HCT116 (cell line): ENCODE data around the gene ABCG8. TPM values are rescaled to one million over a fixed set of nuclear protein-coding genes. Genes with fewer than 3 reads are reported as not detected.

Source experiments
- ATAC-seq: fragments of 200-7000 bp; cut with Tn5 transposase; 2 replicates; pipeline ENCODE4 v1.9.1; 2020; ENCODE audit warnings: mild to moderate bottlenecking, moderate library complexity
- BruUV-seq: library from RNA; stranded (reverse); fragments of 400-500 nt; replicated peaks from 2 replicates; lab custom pipeline; 2021; lab: Mats Ljungman, UMichigan
- CTCF ChIA-PET: fragments of 300-600 bp; sonication (Branson Sonifier 250); formaldehyde crosslinking; loops from one replicate; lab custom pipeline; 2021; ENCODE audit warnings: antibody characterized with exemption; lab: Charles Lee
- POLR2A ChIA-PET: fragments of 300-600, 350-600 bp; sonication (Branson Sonifier 250); formaldehyde crosslinking; loops from one replicate; lab custom pipeline; 2021; ENCODE audit warnings: antibody characterized with exemption; lab: Charles Lee
- RAD21 ChIA-PET, 2 experiments: fragments of 300-600 bp; sonication (Branson Sonifier 250); formaldehyde crosslinking; loops; one replicate each; lab custom pipeline; 2023; ENCODE audit warnings: low total read pairs in 2 of 2; ENCODE audit not compliant: uncharacterized antibody in 2 of 2, unreplicated experiment in 2 of 2, low non-redundant PET in 1 of 2; lab: Charles Lee
- DNase-seq: peaks from one replicate; pipeline ENCODE4 v3.0.0-alpha.2; 2010; ENCODE audit warnings: low read depth, low spot score
- H2AFZ ChIP-seq: fragments of 200-600 bp; shearing (Covaris generic), sonication (generic); 2 replicates; pipeline ENCODE4 v1.6.1; 2017; ENCODE audit warnings: low read depth, mixed run types, mixed read lengths, antibody characterized with exemption, low read length; ENCODE audit not compliant: poor library complexity, severe bottlenecking
- H3K27ac ChIP-seq: 2 replicates; pipeline ENCODE4 v1.5.1; 2012; ENCODE audit warnings: low read depth, low read length
- H3K27me3 ChIP-seq: fragments of 200-600 bp; sonication (generic); 2 replicates; pipeline ENCODE4 v1.6.1; 2016; ENCODE audit warnings: mixed run types, low read length, mixed read lengths; ENCODE audit not compliant: insufficient read depth
- H3K36me3 ChIP-seq, 2 experiments: fragments of 200-500 bp in 1 of 2; fragments of 200-600 bp in 1 of 2; sonication (Bioruptor generic) in 1 of 2; sonication (generic) in 1 of 2; 2 replicates each; pipeline versions ENCODE4 v1.5.1 to v1.6.1; 2014 to 2016; ENCODE audit warnings: low read length in 2 of 2, inconsistent platforms in 1 of 2, mixed read lengths in 1 of 2, mixed run types in 1 of 2; ENCODE audit not compliant: insufficient read depth in 2 of 2, control insufficient read depth in 1 of 2
- H3K4me1 ChIP-seq, 2 experiments: fragments of 200-600 bp in 1 of 2; sonication (generic) in 1 of 2; 2 replicates each; pipeline versions ENCODE4 v1.5.1 to v1.6.1; 2012 to 2017; ENCODE audit warnings: low read length in 2 of 2, inconsistent platforms in 1 of 2, mild to moderate bottlenecking in 1 of 2, mixed read lengths in 1 of 2, mixed run types in 1 of 2, moderate library complexity in 1 of 2; ENCODE audit not compliant: insufficient read depth in 2 of 2, control insufficient read depth in 1 of 2
- H3K4me2 ChIP-seq: fragments of 200-600 bp; sonication (generic); 2 replicates; pipeline ENCODE4 v1.6.1; 2017; ENCODE audit warnings: mixed run types, low read length, mixed read lengths
- H3K4me3 ChIP-seq, 2 experiments: fragments of 200-600 bp in 1 of 2; sonication (generic) in 1 of 2; replicated peaks in 1 of 2; 2 replicates each; pipeline ENCODE4 v1.5.1; 2011 to 2016; ENCODE audit warnings: low read length in 2 of 2, control low read depth in 1 of 2, low read depth in 1 of 2, mild to moderate bottlenecking in 1 of 2, mixed read lengths in 1 of 2, mixed run types in 1 of 2
- H3K79me2 ChIP-seq: fragments of 200-600 bp; sonication (generic); 2 replicates; pipeline ENCODE4 v1.6.1; 2017; ENCODE audit warnings: mild to moderate bottlenecking, mixed run types, low read length, moderate library complexity, mixed read lengths; ENCODE audit not compliant: insufficient read depth
- H3K9ac ChIP-seq: fragments of 200-600 bp; sonication (generic); 2 replicates; pipeline ENCODE4 v1.6.1; 2016; ENCODE audit warnings: low read length, mixed read lengths
- H3K9me2 ChIP-seq: fragments of 200-600 bp; sonication (generic), shearing (Covaris generic); 2 replicates; pipeline ENCODE4 v1.6.1; 2017; ENCODE audit warnings: mixed run types, mild to moderate bottlenecking, moderate library complexity; ENCODE audit not compliant: insufficient read depth
- H3K9me3 ChIP-seq, 2 experiments: fragments of 200-500 bp in 1 of 2; fragments of 200-600 bp in 1 of 2; sonication (Bioruptor generic) in 1 of 2; sonication (generic) in 1 of 2; 2 replicates each; pipeline ENCODE4 v1.6.1; 2014 to 2017; ENCODE audit warnings: low read length in 2 of 2, mixed read lengths in 2 of 2, inconsistent platforms in 1 of 2, low read depth in 1 of 2, mild to moderate bottlenecking in 1 of 2, mixed run types in 1 of 2, moderate library complexity in 1 of 2; ENCODE audit not compliant: control insufficient read depth in 1 of 2, insufficient read depth in 1 of 2
- H4K20me1 ChIP-seq: fragments of 200-600 bp; sonication (generic), shearing (Covaris generic); 2 replicates; pipeline ENCODE4 v1.6.1; 2017; ENCODE audit warnings: mixed run types, mild to moderate bottlenecking, moderate library complexity; ENCODE audit not compliant: insufficient read depth
- ATF3 ChIP-seq: IDR thresholded peaks from 2 replicates; pipeline ENCODE4 v1.6.1; 2012
- CBX3 ChIP-seq: IDR thresholded peaks from 2 replicates; pipeline ENCODE4 v1.6.1; 2012; ENCODE audit warnings: low read depth
- EGR1 ChIP-seq: IDR thresholded peaks from 2 replicates; pipeline ENCODE4 v1.6.1; 2012; ENCODE audit warnings: low read depth
- EZH2 ChIP-seq: fragments of 200-600 bp; sonication (generic); IDR thresholded peaks from 2 replicates; pipeline ENCODE4 v1.6.1; 2017; ENCODE audit warnings: antibody characterized with exemption, mixed run types
- EZH2phosphoT487 ChIP-seq: fragments of 200-600 bp; IDR thresholded peaks from 2 replicates; pipeline ENCODE4 v1.6.1; 2018; ENCODE audit warnings: antibody characterized with exemption, borderline replicate concordance
- FOSL1 ChIP-seq: IDR thresholded peaks from 2 replicates; pipeline ENCODE4 v1.6.1; 2012; ENCODE audit warnings: low read depth
- JUND ChIP-seq: IDR thresholded peaks from 2 replicates; pipeline ENCODE4 v1.6.1; 2012
- POLR2AphosphoS5 ChIP-seq: IDR thresholded peaks from 2 replicates; pipeline ENCODE4 v1.6.1; 2011; ENCODE audit warnings: mild to moderate bottlenecking, low read depth, low read length, moderate library complexity
- REST ChIP-seq: IDR thresholded peaks from 2 replicates; pipeline ENCODE4 v1.6.1; 2012; ENCODE audit warnings: low read depth
- SP1 ChIP-seq: IDR thresholded peaks from 2 replicates; pipeline ENCODE4 v1.6.1; 2012; ENCODE audit warnings: low read depth
- SRF ChIP-seq: IDR thresholded peaks from 2 replicates; pipeline ENCODE4 v1.6.1; 2012; ENCODE audit warnings: low read depth
- YY1 ChIP-seq: IDR thresholded peaks from 2 replicates; pipeline ENCODE4 v1.6.1; 2011; ENCODE audit warnings: low read length, low read depth, moderate library complexity, mild to moderate bottlenecking; ENCODE audit not compliant: insufficient replicate concordance; ENCODE audit errors: extremely low read depth
- ZFX ChIP-seq: fragments of 450-650 bp; IDR thresholded peaks from 2 replicates; pipeline ENCODE4 v1.6.1; 2017
- ZNF274 ChIP-seq: fragments of 200-500 bp; sonication (Bioruptor generic); IDR thresholded peaks from 2 replicates; pipeline ENCODE4 v1.6.1; 2014; ENCODE audit warnings: mild to moderate bottlenecking, low read depth, low read length, inconsistent platforms
- intact Hi-C: fragments of 100-400 bp; cut with micrococcal nuclease; formaldehyde crosslinking; loops from 2 replicates; pipeline ENCODE4 v1.10.0; 2022
- total RNA-seq: library from RNA; stranded (reverse); gene quantifications from one replicate; pipeline ENCODE4 v1.2.1, GENCODE V29; 2021; ENCODE audit not compliant: unreplicated experiment
- TF ChIP-seq, protein P1 (sequence below), 3 experiments: fragments of 200-600 bp in 1 of 3; sonication (generic) in 1 of 3; IDR thresholded peaks in 2 of 3; conservative IDR thresholded peaks in 1 of 3; 2 replicates each; pipeline ENCODE4 v1.5.1; 2012 to 2017; ENCODE audit warnings: low read depth in 2 of 3, low read length in 2 of 3, antibody characterized with exemption in 1 of 3, borderline replicate concordance in 1 of 3, control low read depth in 1 of 3, mild to moderate bottlenecking in 1 of 3, mixed read lengths in 1 of 3, mixed run types in 1 of 3, moderate library complexity in 1 of 3; ENCODE audit not compliant: insufficient read depth in 1 of 3
- TF ChIP-seq, protein P2 (sequence below): IDR thresholded peaks from 2 replicates; pipeline ENCODE4 v1.6.1; 2011; ENCODE audit warnings: mild to moderate bottlenecking, low read length, moderate library complexity; ENCODE audit not compliant: insufficient replicate concordance; ENCODE audit errors: extremely low read depth

Gene ABCG8
- total RNA-seq, 1 experiment from 2014 or later, result 0.05 TPM

- H4K20me1 ChIP-seq, result no peaks in the 10 kb centered on the region
- ChIA-PET RAD21 (no interaction called here), CTCF (interaction anchor here (0.5 kb wide), 1 partner anchor 648 kb away, joined by 3 read pairs; no protein-coding TSS in a partner anchor), POLR2A (no interaction called here)
- 0 out of 4 replicates have a peak, but pooled peaks cover 0 to 6% of the 10 kb centered on the region in 2 experiments for H3K4me1 ChIP-seq
- no peak overlapping the region for H3K4me3 ChIP-seq
- ATAC-seq (peak; percentile 35; the same call in 1 of the 2 replicates), DNase-seq (no peak)
- no peaks in the 10 kb centered on the region for H3K9me2 ChIP-seq
- peaks cover 31% of the 10 kb centered on the region for H3K27me3 ChIP-seq
- no peak overlapping the region for H3K27ac ChIP-seq
- no TSS peak for BruUV-seq
- no peak overlapping the region for H2AFZ ChIP-seq
- H3K4me2 ChIP-seq, result no peak overlapping the region
- intact Hi-C loops, result loop anchor here (5.0 to 10.0 kb wide), 5 partner anchors 260 to 1620 kb away; no protein-coding TSS in a partner anchor
- no peaks in the 10 kb centered on the region for H3K79me2 ChIP-seq
- H3K36me3 ChIP-seq, result no peaks in the 10 kb centered on the region
- H3K9ac ChIP-seq, result no peak overlapping the region
- H3K9me3 ChIP-seq, result no peaks in the 10 kb centered on the region
- TF ChIP-seq EGR1 (no peak), JUND (no peak), ZFX (no peak), EZH2 (no peak), REST (no peak), CBX3 (no peak), SRF (no peak), POLR2AphosphoS5 (no peak), FOSL1 (no peak), ATF3 (no peak), SP1 (no peak), YY1 (no peak), EZH2phosphoT487 (no peak), ZNF274 (no peak)
- TF ChIP-seq, protein P1, sequence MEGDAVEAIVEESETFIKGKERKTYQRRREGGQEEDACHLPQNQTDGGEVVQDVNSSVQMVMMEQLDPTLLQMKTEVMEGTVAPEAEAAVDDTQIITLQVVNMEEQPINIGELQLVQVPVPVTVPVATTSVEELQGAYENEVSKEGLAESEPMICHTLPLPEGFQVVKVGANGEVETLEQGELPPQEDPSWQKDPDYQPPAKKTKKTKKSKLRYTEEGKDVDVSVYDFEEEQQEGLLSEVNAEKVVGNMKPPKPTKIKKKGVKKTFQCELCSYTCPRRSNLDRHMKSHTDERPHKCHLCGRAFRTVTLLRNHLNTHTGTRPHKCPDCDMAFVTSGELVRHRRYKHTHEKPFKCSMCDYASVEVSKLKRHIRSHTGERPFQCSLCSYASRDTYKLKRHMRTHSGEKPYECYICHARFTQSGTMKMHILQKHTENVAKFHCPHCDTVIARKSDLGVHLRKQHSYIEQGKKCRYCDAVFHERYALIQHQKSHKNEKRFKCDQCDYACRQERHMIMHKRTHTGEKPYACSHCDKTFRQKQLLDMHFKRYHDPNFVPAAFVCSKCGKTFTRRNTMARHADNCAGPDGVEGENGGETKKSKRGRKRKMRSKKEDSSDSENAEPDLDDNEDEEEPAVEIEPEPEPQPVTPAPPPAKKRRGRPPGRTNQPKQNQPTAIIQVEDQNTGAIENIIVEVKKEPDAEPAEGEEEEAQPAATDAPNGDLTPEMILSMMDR (IDR thresholded peaks at IDR 0.05 in 2 of 3, conservative IDR thresholded peaks at IDR 0.05 in 1 of 3; ENCODE audit: borderline replicate concordance in 1 of 3, insufficient read depth in 1 of 3, low read depth in 2 of 3, low read length in 2 of 3), result no peak
- TF ChIP-seq, protein P2, sequence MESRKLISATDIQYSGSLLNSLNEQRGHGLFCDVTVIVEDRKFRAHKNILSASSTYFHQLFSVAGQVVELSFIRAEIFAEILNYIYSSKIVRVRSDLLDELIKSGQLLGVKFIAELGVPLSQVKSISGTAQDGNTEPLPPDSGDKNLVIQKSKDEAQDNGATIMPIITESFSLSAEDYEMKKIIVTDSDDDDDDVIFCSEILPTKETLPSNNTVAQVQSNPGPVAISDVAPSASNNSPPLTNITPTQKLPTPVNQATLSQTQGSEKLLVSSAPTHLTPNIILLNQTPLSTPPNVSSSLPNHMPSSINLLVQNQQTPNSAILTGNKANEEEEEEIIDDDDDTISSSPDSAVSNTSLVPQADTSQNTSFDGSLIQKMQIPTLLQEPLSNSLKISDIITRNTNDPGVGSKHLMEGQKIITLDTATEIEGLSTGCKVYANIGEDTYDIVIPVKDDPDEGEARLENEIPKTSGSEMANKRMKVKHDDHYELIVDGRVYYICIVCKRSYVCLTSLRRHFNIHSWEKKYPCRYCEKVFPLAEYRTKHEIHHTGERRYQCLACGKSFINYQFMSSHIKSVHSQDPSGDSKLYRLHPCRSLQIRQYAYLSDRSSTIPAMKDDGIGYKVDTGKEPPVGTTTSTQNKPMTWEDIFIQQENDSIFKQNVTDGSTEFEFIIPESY, result no peak
Observed at GRCh38 chr2:43874776-43875451, 36.1 kb downstream of the ABCG8 start.
